ENCODE measurements around the gene CASK. TPM values are rescaled to one million over a fixed set of nuclear protein-coding genes. Genes with fewer than 3 reads are reported as not detected.
"Not testable (repeated sequence)": the region's sequence is repeated elsewhere in the genome, so short reads cannot be mapped to it uniquely, and the experiment has no call there.

The CASK gene
- total RNA-seq, 1 donor, result 26.6 TPM

GRCh38 chrX:41684940-41685339, 238.4 kb downstream of the CASK start:
- Histone ChIP-seq H3K9me3 (ENCODE audit: low read depth, low read length) (no peaks in the 10 kb centered on the region), H3K4me1 (ENCODE audit: insufficient read depth, low read length) (peaks cover 25% of the 10 kb centered on the region), H3K27me3 (ENCODE audit: insufficient read depth, low read length) (no peaks in the 10 kb centered on the region), H3K4me3 (ENCODE audit: low read length) (no peak overlapping the region)

- Histone ChIP-seq H3K9me3 (ENCODE audit: low read depth, low read length) (no peaks in the 10 kb centered on the region), H3K27me3 (ENCODE audit: insufficient read depth, low read length) (no peaks in the 10 kb centered on the region), H3K4me1 (ENCODE audit: insufficient read depth, low read length) (peaks cover 25% of the 10 kb centered on the region), H3K4me3 (ENCODE audit: low read length) (no peak overlapping the region)
Measured at GRCh38 chrX:41684138-41684537, 239.2 kb downstream of the CASK start.

- H3K27me3 ChIP-seq (ENCODE audit: insufficient read depth, low read length), result no peaks in the 10 kb centered on the region
- H3K4me3 ChIP-seq (ENCODE audit: low read length), result no peak overlapping the region
- H3K9me3 ChIP-seq (ENCODE audit: low read depth, low read length), result no peaks in the 10 kb centered on the region
- H3K4me1 ChIP-seq (ENCODE audit: insufficient read depth, low read length), result no peaks in the 10 kb centered on the region
Measured at GRCh38 chrX:41677183-41678060, 245.9 kb downstream of the CASK start.

GRCh38 chrX:41676361-41676760, 247.0 kb downstream of the CASK start:
- not testable (repeated sequence) for H3K27me3 ChIP-seq (ENCODE audit: insufficient read depth, low read length); H3K9me3 ChIP-seq (ENCODE audit: low read depth, low read length); H3K4me1 ChIP-seq (ENCODE audit: insufficient read depth, low read length); H3K4me3 ChIP-seq (ENCODE audit: low read length)

GRCh38 chrX:41672643-41673042, 250.7 kb downstream of the CASK start:
- no peak overlapping the region for H3K4me3 ChIP-seq (ENCODE audit: low read length)

GRCh38 chrX:41671082-41671481, 252.3 kb downstream of the CASK start:
- Histone ChIP-seq H3K27me3 (ENCODE audit: insufficient read depth, low read length) (no peaks in the 10 kb centered on the region), H3K9me3 (ENCODE audit: low read depth, low read length) (no peaks in the 10 kb centered on the region), H3K4me1 (ENCODE audit: insufficient read depth, low read length) (peaks cover 10% of the 10 kb centered on the region), H3K4me3 (ENCODE audit: low read length) (no peak overlapping the region)

More at GRCh38 chrX:41672643-41673042, 250.7 kb downstream of the CASK start:
- Histone ChIP-seq H3K27me3 (ENCODE audit: insufficient read depth, low read length) (no peaks in the 10 kb centered on the region), H3K9me3 (ENCODE audit: low read depth, low read length) (no peaks in the 10 kb centered on the region), H3K4me1 (ENCODE audit: insufficient read depth, low read length) (no peaks in the 10 kb centered on the region)

- Histone ChIP-seq H3K4me3 (ENCODE audit: low read length) (no peak overlapping the region), H3K9me3 (ENCODE audit: low read depth, low read length) (no peaks in the 10 kb centered on the region), H3K4me1 (ENCODE audit: insufficient read depth, low read length) (peaks cover 10% of the 10 kb centered on the region), H3K27me3 (ENCODE audit: insufficient read depth, low read length) (no peaks in the 10 kb centered on the region)
Measured at GRCh38 chrX:41670112-41670511, 253.2 kb downstream of the CASK start.

GRCh38 chrX:41667631-41668030, 255.7 kb downstream of the CASK start:
- no peak overlapping the region for H3K4me3 ChIP-seq (ENCODE audit: low read length)
- H3K27me3 ChIP-seq (ENCODE audit: insufficient read depth, low read length), result no peaks in the 10 kb centered on the region
- no peaks in the 10 kb centered on the region for H3K9me3 ChIP-seq (ENCODE audit: low read depth, low read length)

GRCh38 chrX:41666251-41666650, 257.1 kb downstream of the CASK start:
- H3K4me3 ChIP-seq (ENCODE audit: low read length), result no peak overlapping the region
- no peaks in the 10 kb centered on the region for H3K9me3 ChIP-seq (ENCODE audit: low read depth, low read length)
- no peaks in the 10 kb centered on the region for H3K27me3 ChIP-seq (ENCODE audit: insufficient read depth, low read length)
- H3K4me1 ChIP-seq (ENCODE audit: insufficient read depth, low read length), result peaks cover 10% of the 10 kb centered on the region

More at GRCh38 chrX:41667631-41668030, 255.7 kb downstream of the CASK start:
- peaks cover 10% of the 10 kb centered on the region for H3K4me1 ChIP-seq (ENCODE audit: insufficient read depth, low read length)

- H3K4me1 ChIP-seq (ENCODE audit: insufficient read depth, low read length), result peaks cover 10% of the 10 kb centered on the region
- no peaks in the 10 kb centered on the region for H3K9me3 ChIP-seq (ENCODE audit: low read depth, low read length)
- H3K27me3 ChIP-seq (ENCODE audit: insufficient read depth, low read length), result no peaks in the 10 kb centered on the region
- H3K4me3 ChIP-seq (ENCODE audit: low read length), result no peak overlapping the region
Measured at GRCh38 chrX:41665686-41666085, 257.7 kb downstream of the CASK start.

- Histone ChIP-seq H3K27me3 (ENCODE audit: insufficient read depth, low read length) (no peaks in the 10 kb centered on the region), H3K9me3 (ENCODE audit: low read depth, low read length) (no peaks in the 10 kb centered on the region), H3K4me3 (ENCODE audit: low read length) (no peak overlapping the region), H3K4me1 (ENCODE audit: insufficient read depth, low read length) (peaks cover 10% of the 10 kb centered on the region)
Measured at GRCh38 chrX:41664908-41665307, 258.4 kb downstream of the CASK start.

GRCh38 chrX:41664375-41664901, 258.9 kb downstream of the CASK start:
- Histone ChIP-seq H3K27me3 (ENCODE audit: insufficient read depth, low read length) (no peaks in the 10 kb centered on the region), H3K9me3 (ENCODE audit: low read depth, low read length) (no peaks in the 10 kb centered on the region), H3K4me3 (ENCODE audit: low read length) (no peak overlapping the region), H3K4me1 (ENCODE audit: insufficient read depth, low read length) (peaks cover 10% of the 10 kb centered on the region)

GRCh38 chrX:41661366-41662095, 261.8 kb downstream of the CASK start:
- Histone ChIP-seq H3K4me3 (ENCODE audit: low read length) (no peak overlapping the region), H3K4me1 (ENCODE audit: insufficient read depth, low read length) (peaks cover 5% of the 10 kb centered on the region), H3K27me3 (ENCODE audit: insufficient read depth, low read length) (no peaks in the 10 kb centered on the region), H3K9me3 (ENCODE audit: low read depth, low read length) (no peaks in the 10 kb centered on the region)

- Histone ChIP-seq H3K9me3 (ENCODE audit: low read depth, low read length) (no peaks in the 10 kb centered on the region), H3K27me3 (ENCODE audit: insufficient read depth, low read length) (no peaks in the 10 kb centered on the region), H3K4me3 (ENCODE audit: low read length) (no peak overlapping the region), H3K4me1 (ENCODE audit: insufficient read depth, low read length) (no peaks in the 10 kb centered on the region)
Measured at GRCh38 chrX:41655631-41656030, 267.7 kb downstream of the CASK start.

GRCh38 chrX:41655101-41655500, 268.3 kb downstream of the CASK start:
- Histone ChIP-seq H3K4me1 (ENCODE audit: insufficient read depth, low read length) (no peaks in the 10 kb centered on the region), H3K9me3 (ENCODE audit: low read depth, low read length) (no peaks in the 10 kb centered on the region), H3K4me3 (ENCODE audit: low read length) (no peak overlapping the region), H3K27me3 (ENCODE audit: insufficient read depth, low read length) (no peaks in the 10 kb centered on the region)

Data from mononuclear cell (primary cell).